DND-41 (cell line): ENCODE data around the gene PTTG2.

ENCODE experiments used
- CTCF ChIP-seq: IDR thresholded peaks from 2 replicates; pipeline ENCODE4 v1.5.1; 2012; ENCODE audit warnings: borderline replicate concordance, low read length, moderate library complexity, mild to moderate bottlenecking; ENCODE audit not compliant: poor library complexity, severe bottlenecking; ENCODE audit errors: extremely low read depth
- EZH2 ChIP-seq: IDR thresholded peaks from 3 replicates; pipeline ENCODE4 v1.6.1; 2012; ENCODE audit warnings: borderline replicate concordance, low read depth, mild to moderate bottlenecking, moderate library complexity, low read length, inconsistent platforms; ENCODE audit not compliant: severe bottlenecking

DNA sequence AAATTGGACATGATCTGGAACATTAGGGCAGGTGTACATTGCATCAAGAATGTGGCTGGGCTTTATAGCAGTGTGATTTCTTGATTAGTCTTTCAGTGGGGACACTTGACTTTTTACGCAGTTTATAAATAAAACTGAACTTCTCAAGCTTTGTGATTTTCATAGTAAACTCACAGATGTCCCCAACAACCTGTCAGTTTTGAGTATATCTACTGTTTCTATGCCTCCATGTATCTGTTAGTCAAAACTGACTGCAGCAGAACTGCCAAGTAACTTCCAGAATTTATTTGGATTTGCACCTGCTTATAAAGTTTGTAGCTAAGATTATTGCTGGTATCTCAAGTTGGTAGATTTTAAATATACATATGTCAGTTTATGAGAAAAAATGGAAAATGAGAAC, 20.0 kb downstream of the PTTG2 start:
- TF ChIP-seq CTCF = no peak
- no peak for TF ChIP-seq EZH2
